ENCODE measurements around the gene SERPINA1.

DNA sequence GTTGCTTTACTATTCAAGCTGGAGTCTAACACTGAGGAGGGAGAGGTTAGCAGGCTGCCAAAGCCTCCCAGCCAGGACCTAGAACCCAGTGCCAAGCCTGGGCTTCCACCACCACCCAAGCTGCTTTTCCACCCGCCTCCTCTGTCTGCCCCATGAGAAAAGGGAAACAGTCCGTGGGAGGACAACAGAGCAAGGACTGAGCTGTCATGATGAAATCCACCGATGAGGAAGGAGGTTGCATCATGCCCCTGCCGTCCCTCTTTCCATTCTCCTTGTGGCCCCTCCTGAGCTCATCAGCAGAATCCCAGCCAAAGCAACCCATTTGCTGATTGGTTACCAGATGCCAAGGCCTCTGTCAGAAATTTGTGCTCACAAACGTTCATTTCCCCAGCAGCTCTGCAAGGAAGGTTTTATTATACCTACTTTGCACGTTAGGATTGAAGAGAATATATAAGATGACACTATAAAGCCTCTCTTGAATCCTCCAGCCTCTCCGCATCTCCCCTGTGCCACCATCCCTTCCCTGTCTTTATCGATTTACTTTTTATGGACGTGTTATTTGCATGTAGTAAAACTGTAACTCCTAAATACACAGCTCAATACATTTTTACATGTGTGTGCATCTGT lies 6.3 kb upstream of the SERPINA1 start:
- TF ChIP-seq, protein P1, sequence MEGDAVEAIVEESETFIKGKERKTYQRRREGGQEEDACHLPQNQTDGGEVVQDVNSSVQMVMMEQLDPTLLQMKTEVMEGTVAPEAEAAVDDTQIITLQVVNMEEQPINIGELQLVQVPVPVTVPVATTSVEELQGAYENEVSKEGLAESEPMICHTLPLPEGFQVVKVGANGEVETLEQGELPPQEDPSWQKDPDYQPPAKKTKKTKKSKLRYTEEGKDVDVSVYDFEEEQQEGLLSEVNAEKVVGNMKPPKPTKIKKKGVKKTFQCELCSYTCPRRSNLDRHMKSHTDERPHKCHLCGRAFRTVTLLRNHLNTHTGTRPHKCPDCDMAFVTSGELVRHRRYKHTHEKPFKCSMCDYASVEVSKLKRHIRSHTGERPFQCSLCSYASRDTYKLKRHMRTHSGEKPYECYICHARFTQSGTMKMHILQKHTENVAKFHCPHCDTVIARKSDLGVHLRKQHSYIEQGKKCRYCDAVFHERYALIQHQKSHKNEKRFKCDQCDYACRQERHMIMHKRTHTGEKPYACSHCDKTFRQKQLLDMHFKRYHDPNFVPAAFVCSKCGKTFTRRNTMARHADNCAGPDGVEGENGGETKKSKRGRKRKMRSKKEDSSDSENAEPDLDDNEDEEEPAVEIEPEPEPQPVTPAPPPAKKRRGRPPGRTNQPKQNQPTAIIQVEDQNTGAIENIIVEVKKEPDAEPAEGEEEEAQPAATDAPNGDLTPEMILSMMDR (IDR thresholded peaks at IDR 0.05; ENCODE audit: low read length), result no peak
- no peak for TF ChIP-seq EZH2phosphoT487 (IDR thresholded peaks at IDR 0.05; ENCODE audit: low read length)
